ENCODE results near the gene THSD7B.

The THSD7B gene

GRCh38 chr2:137380610-137381009, 615.3 kb downstream of the THSD7B start:
- H3K4me2 ChIP-seq (ENCODE audit: low read length) = no peak overlapping the region
- H4K20me1 ChIP-seq (ENCODE audit: insufficient read depth, low read length) = no peaks in the 10 kb centered on the region
- no peak for TF ChIP-seq EZH2 (IDR thresholded peaks at IDR 0.05; ENCODE audit: borderline replicate concordance, low read length)

GRCh38 chr2:137381731-137382130, 616.4 kb downstream of the THSD7B start:
- Histone ChIP-seq H4K20me1 (ENCODE audit: insufficient read depth, low read length) (no peaks in the 10 kb centered on the region), H3K36me3 (ENCODE audit: insufficient read depth, low read length) (no peaks in the 10 kb centered on the region), H3K27ac (ENCODE audit: low read depth, low read length, poor library complexity, severe bottlenecking) (no peak overlapping the region), H3F3A (ENCODE audit: insufficient read depth, low read length) (no peaks in the 10 kb centered on the region), H3K9me2 (ENCODE audit: low read depth, low read length) (no peaks in the 10 kb centered on the region), H3K9ac (ENCODE audit: low read length) (no peak overlapping the region), H3K79me2 (ENCODE audit: insufficient read depth, low read length) (no peaks in the 10 kb centered on the region), H3K4me2 (ENCODE audit: low read length) (no peak overlapping the region), H3K27me3 (ENCODE audit: insufficient read depth, low read length) (no peaks in the 10 kb centered on the region), H3K4me1 (ENCODE audit: insufficient read depth, low read length, severe bottlenecking) (no peaks in the 10 kb centered on the region), H3K4me3 (ENCODE audit: low read depth, low read length, poor library complexity, severe bottlenecking) (no peak overlapping the region), H2AFZ (ENCODE audit: low read length) (no peak overlapping the region), H3K9me3 (ENCODE audit: low read length) (peaks cover 3% of the 10 kb centered on the region; the same call in 1 of the 2 replicates)
- TF ChIP-seq EZH2 (IDR thresholded peaks at IDR 0.05; ENCODE audit: borderline replicate concordance, low read length) (no peak), CTCF (IDR thresholded peaks at IDR 0.05; ENCODE audit: low read length) (no peak)

More at GRCh38 chr2:137380610-137381009, 615.3 kb downstream of the THSD7B start:
- H3F3A ChIP-seq (ENCODE audit: insufficient read depth, low read length) = no peaks in the 10 kb centered on the region
- H3K4me1 ChIP-seq (ENCODE audit: insufficient read depth, low read length, severe bottlenecking) = no peaks in the 10 kb centered on the region
- H3K9me3 ChIP-seq (ENCODE audit: low read length) = peaks cover 3% of the 10 kb centered on the region; the same call in 1 of the 2 replicates
- H3K79me2 ChIP-seq (ENCODE audit: insufficient read depth, low read length) = no peaks in the 10 kb centered on the region
- H3K4me3 ChIP-seq (ENCODE audit: low read depth, low read length, poor library complexity, severe bottlenecking) = no peak overlapping the region
- H3K9ac ChIP-seq (ENCODE audit: low read length) = no peak overlapping the region
- no peak overlapping the region for H2AFZ ChIP-seq (ENCODE audit: low read length)
- no peak overlapping the region for H3K27ac ChIP-seq (ENCODE audit: low read depth, low read length, poor library complexity, severe bottlenecking)
- no peaks in the 10 kb centered on the region for H3K36me3 ChIP-seq (ENCODE audit: insufficient read depth, low read length)
- no peaks in the 10 kb centered on the region for H3K9me2 ChIP-seq (ENCODE audit: low read depth, low read length)
- H3K27me3 ChIP-seq (ENCODE audit: insufficient read depth, low read length) = no peaks in the 10 kb centered on the region

- Histone ChIP-seq H3K27ac (ENCODE audit: low read depth, low read length, poor library complexity, severe bottlenecking) (no peak overlapping the region), H3K4me3 (ENCODE audit: low read depth, low read length, poor library complexity, severe bottlenecking) (no peak overlapping the region), H3F3A (ENCODE audit: insufficient read depth, low read length) (no peaks in the 10 kb centered on the region), H4K20me1 (ENCODE audit: insufficient read depth, low read length) (no peaks in the 10 kb centered on the region), H2AFZ (ENCODE audit: low read length) (no peak overlapping the region), H3K4me1 (ENCODE audit: insufficient read depth, low read length, severe bottlenecking) (no peaks in the 10 kb centered on the region), H3K4me2 (ENCODE audit: low read length) (no peak overlapping the region), H3K9ac (ENCODE audit: low read length) (no peak overlapping the region), H3K36me3 (ENCODE audit: insufficient read depth, low read length) (no peaks in the 10 kb centered on the region), H3K9me2 (ENCODE audit: low read depth, low read length) (no peaks in the 10 kb centered on the region), H3K79me2 (ENCODE audit: insufficient read depth, low read length) (no peaks in the 10 kb centered on the region), H3K9me3 (ENCODE audit: low read length) (peaks cover 3% of the 10 kb centered on the region; the same call in 1 of the 2 replicates), H3K27me3 (ENCODE audit: insufficient read depth, low read length) (no peaks in the 10 kb centered on the region)
- TF ChIP-seq EZH2 (IDR thresholded peaks at IDR 0.05; ENCODE audit: borderline replicate concordance, low read length) = no peak
- TF ChIP-seq CTCF (IDR thresholded peaks at IDR 0.05; ENCODE audit: low read length) = no peak
Observed at GRCh38 chr2:137383391-137383790, 618.0 kb downstream of the THSD7B start.

- Histone ChIP-seq H3K9me2 (ENCODE audit: low read depth, low read length) (no peaks in the 10 kb centered on the region), H3K27ac (ENCODE audit: low read depth, low read length, poor library complexity, severe bottlenecking) (no peak overlapping the region), H3K9me3 (ENCODE audit: low read length) (peaks cover 3% of the 10 kb centered on the region; the same call in 1 of the 2 replicates), H3K4me3 (ENCODE audit: low read depth, low read length, poor library complexity, severe bottlenecking) (no peak overlapping the region), H3F3A (ENCODE audit: insufficient read depth, low read length) (no peaks in the 10 kb centered on the region), H2AFZ (ENCODE audit: low read length) (no peak overlapping the region), H3K27me3 (ENCODE audit: insufficient read depth, low read length) (no peaks in the 10 kb centered on the region), H4K20me1 (ENCODE audit: insufficient read depth, low read length) (no peaks in the 10 kb centered on the region), H3K4me1 (ENCODE audit: insufficient read depth, low read length, severe bottlenecking) (no peaks in the 10 kb centered on the region), H3K9ac (ENCODE audit: low read length) (no peak overlapping the region), H3K4me2 (ENCODE audit: low read length) (no peak overlapping the region), H3K79me2 (ENCODE audit: insufficient read depth, low read length) (no peaks in the 10 kb centered on the region), H3K36me3 (ENCODE audit: insufficient read depth, low read length) (no peaks in the 10 kb centered on the region)
- no peak for TF ChIP-seq EZH2 (IDR thresholded peaks at IDR 0.05; ENCODE audit: borderline replicate concordance, low read length)
- TF ChIP-seq CTCF (IDR thresholded peaks at IDR 0.05; ENCODE audit: low read length) = no peak
Observed at GRCh38 chr2:137387044-137387443, 621.7 kb downstream of the THSD7B start.
